GM23338 (cell line): Measurements from ENCODE around the gene FZD4. TPM values are rescaled to one million over a fixed set of nuclear protein-coding genes. Genes with fewer than 3 reads are reported as not detected.
"Not testable (repeated sequence)": the region's sequence is repeated elsewhere in the genome, so short reads cannot be mapped to it uniquely, and the experiment has no call there.

ENCODE experiments used
- ATAC-seq: fragments of 200-7000 bp; cut with Tn5 transposase; 3 replicates; pipeline ENCODE4 v1.9.1; 2020
- DNase-seq: peaks from one replicate; pipeline ENCODE4 v3.0.0-alpha.2; 2015; ENCODE audit warnings: low spot score
- H2AFZ ChIP-seq: fragments of 200-600 bp; sonication (generic); 2 replicates; pipeline ENCODE4 v1.8.0; 2016; ENCODE audit warnings: antibody characterized with exemption, mild to moderate bottlenecking, moderate library complexity
- H3F3A ChIP-seq: fragments of 200-600 bp; sonication (generic); replicated peaks from 2 replicates; pipeline ENCODE4 v1.8.0; 2017; ENCODE audit warnings: antibody characterized with exemption, mixed run types, low read depth
- H3K27ac ChIP-seq: fragments of 200-600 bp; sonication (generic); 2 replicates; pipeline ENCODE4 v1.6.1; 2016; ENCODE audit warnings: low read depth
- H3K27me3 ChIP-seq: fragments of 200-600 bp; sonication (generic); 2 replicates; pipeline ENCODE4 v1.8.0; 2016; ENCODE audit warnings: mild to moderate bottlenecking, mixed run types, moderate library complexity; ENCODE audit not compliant: insufficient read depth
- H3K36me3 ChIP-seq: fragments of 200-600 bp; sonication (generic); 2 replicates; pipeline ENCODE4 v1.8.0; 2016; ENCODE audit warnings: mild to moderate bottlenecking; ENCODE audit not compliant: insufficient read depth
- H3K4me1 ChIP-seq: fragments of 200-600 bp; sonication (generic); 2 replicates; pipeline ENCODE4 v1.8.0; 2016; ENCODE audit warnings: mild to moderate bottlenecking, moderate library complexity; ENCODE audit not compliant: insufficient read depth
- H3K4me2 ChIP-seq: fragments of 200-600 bp; sonication (generic); 2 replicates; pipeline ENCODE4 v1.7.1; 2017; ENCODE audit warnings: mixed run types
- H3K4me3 ChIP-seq: fragments of 200-600 bp; sonication (generic); 2 replicates; pipeline ENCODE4 v1.6.1; 2016; ENCODE audit warnings: mixed run types
- H3K79me2 ChIP-seq: fragments of 200-600 bp; sonication (generic); replicated peaks from 2 replicates; pipeline ENCODE4 v1.8.0; 2017; ENCODE audit warnings: mild to moderate bottlenecking; ENCODE audit not compliant: insufficient read depth
- H3K9me2 ChIP-seq: fragments of 200-600 bp; sonication (generic); 2 replicates; pipeline ENCODE4 v1.8.0; 2017; ENCODE audit not compliant: insufficient read depth
- H4K20me1 ChIP-seq: fragments of 200-600 bp; sonication (generic); replicated peaks from 2 replicates; pipeline ENCODE4 v1.8.0; 2017; ENCODE audit warnings: mild to moderate bottlenecking; ENCODE audit not compliant: insufficient read depth
- H3K27ac Mint-ChIP-seq: 2 replicates; pipeline ENCODE4 v1.8.0; 2020; ENCODE audit warnings: inconsistent platforms, mild to moderate bottlenecking, moderate library complexity, mixed read lengths
- H3K27me3 Mint-ChIP-seq: 3 replicates; pipeline ENCODE4 v1.8.0; 2022; ENCODE audit warnings: low read depth, mild to moderate bottlenecking, moderate library complexity, mixed read lengths, inconsistent platforms; ENCODE audit not compliant: insufficient read depth, poor library complexity
- H3K36me3 Mint-ChIP-seq: 3 replicates; pipeline ENCODE4 v1.8.0; 2021; ENCODE audit warnings: low read depth, mild to moderate bottlenecking, inconsistent platforms, moderate library complexity, mixed read lengths
- H3K4me1 Mint-ChIP-seq: 3 replicates; pipeline ENCODE4 v1.8.0; 2020; ENCODE audit warnings: mild to moderate bottlenecking, inconsistent platforms, mixed read lengths
- H3K4me3 Mint-ChIP-seq: 3 replicates; pipeline ENCODE4 v1.8.0; 2021; ENCODE audit warnings: moderate library complexity, mild to moderate bottlenecking, inconsistent platforms, mixed read lengths
- H3K9me3 Mint-ChIP-seq: 3 replicates; pipeline ENCODE4 v1.8.0; 2020; ENCODE audit warnings: moderate library complexity, mild to moderate bottlenecking, inconsistent platforms, mixed read lengths
- CREB1 ChIP-seq: fragments of 250-450 bp; sonication (Bioruptor Pico); IDR thresholded peaks from 2 replicates; pipeline ENCODE4 v1.5.0; 2020; ENCODE audit warnings: low read depth, mild to moderate bottlenecking, moderate library complexity
- EZH2 ChIP-seq: fragments of 200-600 bp; sonication (generic); IDR thresholded peaks from one replicate; pipeline ENCODE4 v1.8.0; 2017; ENCODE audit warnings: antibody characterized with exemption, mild to moderate bottlenecking, low read depth; ENCODE audit not compliant: unreplicated experiment
- EZH2phosphoT487 ChIP-seq: fragments of 200-600 bp; sonication (generic); IDR thresholded peaks from one replicate; pipeline ENCODE4 v1.8.1; 2018; ENCODE audit warnings: antibody characterized with exemption; ENCODE audit not compliant: unreplicated experiment
- JUNB ChIP-seq: IDR thresholded peaks from one replicate; pipeline ENCODE4 v1.6.1; 2016; ENCODE audit warnings: antibody characterized with exemption; ENCODE audit not compliant: unreplicated experiment
- NANOG ChIP-seq: IDR thresholded peaks from 2 replicates; pipeline ENCODE4 v1.6.1; 2016; ENCODE audit warnings: antibody characterized with exemption, borderline replicate concordance
- POLR2AphosphoS5 ChIP-seq: IDR thresholded peaks from 2 replicates; pipeline ENCODE4 v1.6.1; 2016; ENCODE audit warnings: antibody characterized with exemption, low read depth
- STAT1 ChIP-seq: IDR thresholded peaks from one replicate; pipeline ENCODE4 v1.6.1; 2016; ENCODE audit warnings: antibody characterized with exemption; ENCODE audit not compliant: unreplicated experiment
- ZNF114 ChIP-seq: fragments of 250-450 bp; sonication (Bioruptor Pico); IDR thresholded peaks from 2 replicates; pipeline ENCODE4 v1.5.0; 2020; ENCODE audit warnings: mild to moderate bottlenecking, moderate library complexity
- ZNF331 ChIP-seq: fragments of 250-450 bp; sonication (Bioruptor Pico); IDR thresholded peaks from 2 replicates; pipeline ENCODE4 v1.5.0; 2020; ENCODE audit warnings: low read depth, mild to moderate bottlenecking, moderate library complexity
- polyA plus RNA-seq: library from polyadenylated mRNA; unstranded; fragments of >200 nt; fragmentation: Nextera tagmentation; extraction: Ambion mirVana; gene quantifications from 2 replicates; pipeline ENCODE4 v1.2.1, GENCODE V29; 2016
- total RNA-seq: library from RNA; depleted of rRNA; stranded (reverse); fragments of >200 nt; shearing (Covaris generic); gene quantifications from 2 replicates; pipeline ENCODE4 v1.2.3, GENCODE V29; 2014
- TF ChIP-seq, protein P1 (sequence below): IDR thresholded peaks from one replicate; pipeline ENCODE4 v1.6.1; 2018; ENCODE audit warnings: antibody characterized with exemption; ENCODE audit not compliant: unreplicated experiment
- TF ChIP-seq, protein P2 (sequence below), 2 experiments: fragments of 200-600 bp in 1 of 2; sonication (generic) in 1 of 2; conservative IDR thresholded peaks; 2 replicates each; pipeline versions ENCODE4 v1.5.1 to v1.6.1; 2016 to 2017; ENCODE audit warnings: antibody characterized with exemption in 2 of 2, low read depth in 2 of 2, mild to moderate bottlenecking in 2 of 2, moderate library complexity in 1 of 2
- TF ChIP-seq, protein P3 (sequence below): IDR thresholded peaks from 2 replicates; pipeline ENCODE4 v1.6.1; 2016; ENCODE audit warnings: antibody characterized with exemption

The FZD4 gene
- total and polyA plus RNA-seq, 2 experiments from 2014 or later, result 1.4 to 8.9 TPM

DNA sequence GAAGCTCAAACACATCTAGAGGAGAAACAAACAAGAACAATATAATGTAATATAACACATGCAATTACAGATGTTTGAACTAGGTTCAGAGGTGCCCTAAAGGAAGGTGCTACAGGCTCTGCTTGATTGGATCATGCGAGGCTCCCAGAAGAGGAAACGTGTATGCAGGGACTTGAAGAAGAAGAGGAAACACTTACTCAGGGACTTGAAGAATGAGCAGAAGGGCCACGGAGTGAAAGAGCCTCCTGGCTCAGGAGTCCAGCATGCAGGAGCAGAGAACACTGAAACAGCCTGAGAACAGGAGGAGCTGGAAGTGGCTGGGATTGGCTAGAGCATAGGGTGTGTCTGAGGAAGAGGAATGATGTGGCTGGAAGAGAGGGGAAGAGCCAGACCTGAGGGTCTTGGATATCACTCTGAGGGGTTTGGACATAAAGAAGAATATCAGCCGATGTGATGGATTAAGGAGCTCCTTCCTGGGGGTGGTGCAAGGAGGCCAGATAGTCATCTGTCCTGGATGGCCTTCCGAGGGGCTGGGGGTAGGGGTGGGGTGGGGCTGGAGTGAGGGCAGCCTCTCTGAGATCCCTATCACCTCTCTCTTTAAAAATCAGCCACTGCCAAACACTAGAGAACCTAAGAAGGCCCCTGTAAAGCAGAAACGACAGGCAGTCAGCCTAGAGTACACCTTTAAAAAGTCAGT lies 16.8 kb downstream of the FZD4 start (continued):
- TF ChIP-seq EZH2phosphoT487 (no peak), POLR2AphosphoS5 (no peak), STAT1 (no peak), EZH2 (no peak), ZNF114 (CRISPR knock-in tag) (no peak), ZNF331 (CRISPR knock-in tag) (no peak), CREB1 (CRISPR knock-in tag) (no peak), JUNB (no peak), NANOG (no peak)
- TF ChIP-seq, protein P1, sequence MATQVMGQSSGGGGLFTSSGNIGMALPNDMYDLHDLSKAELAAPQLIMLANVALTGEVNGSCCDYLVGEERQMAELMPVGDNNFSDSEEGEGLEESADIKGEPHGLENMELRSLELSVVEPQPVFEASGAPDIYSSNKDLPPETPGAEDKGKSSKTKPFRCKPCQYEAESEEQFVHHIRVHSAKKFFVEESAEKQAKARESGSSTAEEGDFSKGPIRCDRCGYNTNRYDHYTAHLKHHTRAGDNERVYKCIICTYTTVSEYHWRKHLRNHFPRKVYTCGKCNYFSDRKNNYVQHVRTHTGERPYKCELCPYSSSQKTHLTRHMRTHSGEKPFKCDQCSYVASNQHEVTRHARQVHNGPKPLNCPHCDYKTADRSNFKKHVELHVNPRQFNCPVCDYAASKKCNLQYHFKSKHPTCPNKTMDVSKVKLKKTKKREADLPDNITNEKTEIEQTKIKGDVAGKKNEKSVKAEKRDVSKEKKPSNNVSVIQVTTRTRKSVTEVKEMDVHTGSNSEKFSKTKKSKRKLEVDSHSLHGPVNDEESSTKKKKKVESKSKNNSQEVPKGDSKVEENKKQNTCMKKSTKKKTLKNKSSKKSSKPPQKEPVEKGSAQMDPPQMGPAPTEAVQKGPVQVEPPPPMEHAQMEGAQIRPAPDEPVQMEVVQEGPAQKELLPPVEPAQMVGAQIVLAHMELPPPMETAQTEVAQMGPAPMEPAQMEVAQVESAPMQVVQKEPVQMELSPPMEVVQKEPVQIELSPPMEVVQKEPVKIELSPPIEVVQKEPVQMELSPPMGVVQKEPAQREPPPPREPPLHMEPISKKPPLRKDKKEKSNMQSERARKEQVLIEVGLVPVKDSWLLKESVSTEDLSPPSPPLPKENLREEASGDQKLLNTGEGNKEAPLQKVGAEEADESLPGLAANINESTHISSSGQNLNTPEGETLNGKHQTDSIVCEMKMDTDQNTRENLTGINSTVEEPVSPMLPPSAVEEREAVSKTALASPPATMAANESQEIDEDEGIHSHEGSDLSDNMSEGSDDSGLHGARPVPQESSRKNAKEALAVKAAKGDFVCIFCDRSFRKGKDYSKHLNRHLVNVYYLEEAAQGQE, result no peak
- TF ChIP-seq, protein P2, sequence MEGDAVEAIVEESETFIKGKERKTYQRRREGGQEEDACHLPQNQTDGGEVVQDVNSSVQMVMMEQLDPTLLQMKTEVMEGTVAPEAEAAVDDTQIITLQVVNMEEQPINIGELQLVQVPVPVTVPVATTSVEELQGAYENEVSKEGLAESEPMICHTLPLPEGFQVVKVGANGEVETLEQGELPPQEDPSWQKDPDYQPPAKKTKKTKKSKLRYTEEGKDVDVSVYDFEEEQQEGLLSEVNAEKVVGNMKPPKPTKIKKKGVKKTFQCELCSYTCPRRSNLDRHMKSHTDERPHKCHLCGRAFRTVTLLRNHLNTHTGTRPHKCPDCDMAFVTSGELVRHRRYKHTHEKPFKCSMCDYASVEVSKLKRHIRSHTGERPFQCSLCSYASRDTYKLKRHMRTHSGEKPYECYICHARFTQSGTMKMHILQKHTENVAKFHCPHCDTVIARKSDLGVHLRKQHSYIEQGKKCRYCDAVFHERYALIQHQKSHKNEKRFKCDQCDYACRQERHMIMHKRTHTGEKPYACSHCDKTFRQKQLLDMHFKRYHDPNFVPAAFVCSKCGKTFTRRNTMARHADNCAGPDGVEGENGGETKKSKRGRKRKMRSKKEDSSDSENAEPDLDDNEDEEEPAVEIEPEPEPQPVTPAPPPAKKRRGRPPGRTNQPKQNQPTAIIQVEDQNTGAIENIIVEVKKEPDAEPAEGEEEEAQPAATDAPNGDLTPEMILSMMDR (conservative IDR thresholded peaks at IDR 0.05; ENCODE audit: low read depth in 2 of 2), result no peak
- TF ChIP-seq, protein P3, sequence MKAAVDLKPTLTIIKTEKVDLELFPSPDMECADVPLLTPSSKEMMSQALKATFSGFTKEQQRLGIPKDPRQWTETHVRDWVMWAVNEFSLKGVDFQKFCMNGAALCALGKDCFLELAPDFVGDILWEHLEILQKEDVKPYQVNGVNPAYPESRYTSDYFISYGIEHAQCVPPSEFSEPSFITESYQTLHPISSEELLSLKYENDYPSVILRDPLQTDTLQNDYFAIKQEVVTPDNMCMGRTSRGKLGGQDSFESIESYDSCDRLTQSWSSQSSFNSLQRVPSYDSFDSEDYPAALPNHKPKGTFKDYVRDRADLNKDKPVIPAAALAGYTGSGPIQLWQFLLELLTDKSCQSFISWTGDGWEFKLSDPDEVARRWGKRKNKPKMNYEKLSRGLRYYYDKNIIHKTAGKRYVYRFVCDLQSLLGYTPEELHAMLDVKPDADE, result no peak

DNA sequence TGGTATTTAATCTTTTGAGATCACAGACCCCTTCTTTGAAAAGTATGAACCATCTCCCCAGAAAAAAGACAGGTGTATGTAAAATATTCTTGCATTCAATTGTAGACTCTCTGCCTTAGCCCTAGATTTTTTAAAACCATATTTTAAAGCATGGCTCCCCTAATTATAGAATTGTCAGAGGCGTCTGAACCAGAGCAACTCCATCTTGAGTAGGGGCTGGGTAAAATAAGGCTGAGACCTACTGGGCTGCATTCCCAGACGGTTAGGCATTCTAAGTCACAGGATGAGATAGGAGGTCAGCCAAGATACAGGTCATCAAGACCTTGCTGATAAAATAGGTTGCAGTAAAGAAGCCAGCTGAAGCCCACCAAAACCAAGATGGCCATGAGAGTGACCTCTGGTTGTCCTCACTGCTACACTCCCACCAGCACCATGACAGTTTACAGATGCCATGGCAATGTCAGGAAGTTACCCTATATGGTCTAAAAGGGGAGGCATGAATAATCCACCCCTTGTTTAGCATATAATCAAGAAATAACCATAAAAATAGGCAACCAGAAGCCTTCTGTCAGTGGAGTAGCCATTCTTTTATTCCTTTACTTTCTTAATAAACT lies 17.9 kb downstream of the FZD4 start:
- H3K9me3 Mint-ChIP-seq, H3K27me3 ChIP-seq, H3K36me3 Mint-ChIP-seq, H3K27ac Mint-ChIP-seq, H2AFZ ChIP-seq, H3K4me3 Mint-ChIP-seq, H3K27me3 Mint-ChIP-seq, ATAC-seq, H3K4me2 ChIP-seq, H4K20me1 ChIP-seq, DNase-seq, H3K27ac ChIP-seq, H3K9me2 ChIP-seq, H3F3A ChIP-seq, H3K79me2 ChIP-seq, H3K4me3 ChIP-seq, H3K36me3 ChIP-seq: not testable (repeated sequence)
- H3K4me1 ChIP-seq, result peaks cover 35% of the 10 kb centered on the region
- peaks cover 47% of the 10 kb centered on the region for H3K4me1 Mint-ChIP-seq
